ENCODE data around the gene DENND1A. TPM values are rescaled to one million over a fixed set of nuclear protein-coding genes. Genes with fewer than 3 reads are reported as not detected.

DENND1A gene
- total and polyA plus RNA-seq, 4 experiments from 2014 or later, result 1.4 to 14.2 (median 9.9) TPM

GRCh38 chr9:123518338-123518737 lies 411.6 kb downstream of the DENND1A start:
- H3K36me3 Mint-ChIP-seq, result peaks cover 2 to 6% of the 10 kb centered on the region in 2 donors
- Histone ChIP-seq H3K4me3 (ENCODE audit: low read length in 2 of 2) (no peak overlapping the region), H3K36me3 (ENCODE audit: insufficient read depth, low read length) (no peaks in the 10 kb centered on the region), H3K27me3 (ENCODE audit: insufficient read depth, low read length) (no peaks in the 10 kb centered on the region), H3K9me3 (ENCODE audit: control insufficient read depth in 1 of 2, low read length in 2 of 2) (no peaks in the 10 kb centered on the region), H3K27ac (ENCODE audit: low read depth, low read length) (no peak overlapping the region), H3K4me1 (ENCODE audit: insufficient read depth, low read length) (no peaks in the 10 kb centered on the region)
- POLR2A ChIA-PET (ENCODE audit: partially characterized antibody), result no interaction called here
- no peaks in the 10 kb centered on the region for H3K27me3 Mint-ChIP-seq
- no peaks in the 10 kb centered on the region for H3K9me3 Mint-ChIP-seq
- H3K4me1 Mint-ChIP-seq, result no peaks in the 10 kb centered on the region
- intact Hi-C loops (cut with micrococcal nuclease), result no loop called here
- DNase-seq, result no peak
- no peak overlapping the region for H3K27ac Mint-ChIP-seq
- CTCF ChIA-PET (ENCODE audit: partially characterized antibody), result no interaction called here
- H3K4me3 Mint-ChIP-seq, result no peak overlapping the region

GRCh38 chr9:123517512-123517911 lies 412.4 kb downstream of the DENND1A start:
- Mint-ChIP-seq H3K36me3 (peaks cover 2 to 6% of the 10 kb centered on the region in 2 donors), H3K27me3 (no peaks in the 10 kb centered on the region), H3K27ac (peak overlapping the region in 1 of 7 donors; percentile 53), H3K4me1 (no peaks in the 10 kb centered on the region), H3K4me3 (no peak overlapping the region), H3K9me3 (no peaks in the 10 kb centered on the region)
- no peaks in the 10 kb centered on the region for H3K4me1 ChIP-seq (ENCODE audit: insufficient read depth, low read length)
- no peak overlapping the region for H3K4me3 ChIP-seq (ENCODE audit: low read length in 2 of 2)
- H3K27me3 ChIP-seq (ENCODE audit: insufficient read depth, low read length), result no peaks in the 10 kb centered on the region
- ChIA-PET CTCF (ENCODE audit: partially characterized antibody) (no interaction called here), POLR2A (ENCODE audit: partially characterized antibody) (no interaction called here)
- intact Hi-C loops (cut with micrococcal nuclease), result no loop called here
- H3K36me3 ChIP-seq (ENCODE audit: insufficient read depth, low read length), result no peaks in the 10 kb centered on the region
- no peak overlapping the region for H3K27ac ChIP-seq (ENCODE audit: low read depth, low read length)
- H3K9me3 ChIP-seq (ENCODE audit: control insufficient read depth in 1 of 2, low read length in 2 of 2), result no peaks in the 10 kb centered on the region
- no peak for DNase-seq

- peaks cover 2 to 16% of the 10 kb centered on the region in 2 donors for H3K36me3 Mint-ChIP-seq
- H3K4me3 Mint-ChIP-seq, result no peak overlapping the region
- H3K27ac Mint-ChIP-seq, result no peak overlapping the region
- Histone ChIP-seq H3K9me3 (ENCODE audit: control insufficient read depth in 1 of 2, low read length in 2 of 2) (no peaks in the 10 kb centered on the region), H3K27ac (ENCODE audit: low read depth, low read length) (no peak overlapping the region), H3K4me3 (ENCODE audit: low read length in 2 of 2) (no peak overlapping the region), H3K36me3 (ENCODE audit: insufficient read depth, low read length) (no peaks in the 10 kb centered on the region), H3K27me3 (ENCODE audit: insufficient read depth, low read length) (no peaks in the 10 kb centered on the region), H3K4me1 (ENCODE audit: insufficient read depth, low read length) (no peaks in the 10 kb centered on the region)
- DNase-seq, result no peak
- intact Hi-C loops (cut with micrococcal nuclease), result no loop called here
- ChIA-PET POLR2A (ENCODE audit: partially characterized antibody) (no interaction called here), CTCF (ENCODE audit: partially characterized antibody) (no interaction called here)
- H3K9me3 Mint-ChIP-seq, result no peaks in the 10 kb centered on the region
- peaks cover 0 to 2% (median 0%) of the 10 kb centered on the region in 4 donors for H3K4me1 Mint-ChIP-seq
- H3K27me3 Mint-ChIP-seq, result no peaks in the 10 kb centered on the region
Measured at GRCh38 chr9:123514766-123515165, 415.2 kb downstream of the DENND1A start.

GRCh38 chr9:123513554-123513953 lies 416.4 kb downstream of the DENND1A start:
- Histone ChIP-seq H3K4me3 (ENCODE audit: low read length in 2 of 2) (no peak overlapping the region), H3K9me3 (ENCODE audit: control insufficient read depth in 1 of 2, low read length in 2 of 2) (no peaks in the 10 kb centered on the region), H3K27ac (ENCODE audit: low read depth, low read length) (no peak overlapping the region), H3K4me1 (ENCODE audit: insufficient read depth, low read length) (no peaks in the 10 kb centered on the region), H3K36me3 (ENCODE audit: insufficient read depth, low read length) (no peaks in the 10 kb centered on the region), H3K27me3 (ENCODE audit: insufficient read depth, low read length) (no peaks in the 10 kb centered on the region)
- H3K9me3 Mint-ChIP-seq, result no peaks in the 10 kb centered on the region
- ChIA-PET CTCF (ENCODE audit: partially characterized antibody) (no interaction called here), POLR2A (ENCODE audit: partially characterized antibody) (no interaction called here)
- intact Hi-C loops (cut with micrococcal nuclease), result no loop called here
- no peak overlapping the region for H3K4me3 Mint-ChIP-seq
- H3K36me3 Mint-ChIP-seq, result peaks cover 2 to 16% of the 10 kb centered on the region in 2 donors
- H3K27me3 Mint-ChIP-seq, result no peaks in the 10 kb centered on the region
- DNase-seq, result no peak
- H3K4me1 Mint-ChIP-seq, result peaks cover 0 to 2% (median 0%) of the 10 kb centered on the region in 4 donors
- H3K27ac Mint-ChIP-seq, result no peak overlapping the region

- no peak for DNase-seq
- H3K36me3 Mint-ChIP-seq, result peaks cover 2 to 16% of the 10 kb centered on the region in 2 donors
- no peak overlapping the region for H3K4me3 ChIP-seq (ENCODE audit: low read length in 2 of 2)
- CTCF ChIA-PET (ENCODE audit: partially characterized antibody), result no interaction called here
- no peaks in the 10 kb centered on the region for H3K9me3 Mint-ChIP-seq
- no peaks in the 10 kb centered on the region for H3K4me1 ChIP-seq (ENCODE audit: insufficient read depth, low read length)
- no peaks in the 10 kb centered on the region for H3K27me3 Mint-ChIP-seq
- peak overlapping the region in 1 of 7 donors; percentile 56 for H3K27ac Mint-ChIP-seq
- intact Hi-C loops (cut with micrococcal nuclease), result no loop called here
- peaks cover 0 to 2% (median under 1%) of the 10 kb centered on the region in 4 donors for H3K4me1 Mint-ChIP-seq
- no peaks in the 10 kb centered on the region for H3K27me3 ChIP-seq (ENCODE audit: insufficient read depth, low read length)
- no peak overlapping the region for H3K27ac ChIP-seq (ENCODE audit: low read depth, low read length)
- no peaks in the 10 kb centered on the region for H3K36me3 ChIP-seq (ENCODE audit: insufficient read depth, low read length)
- H3K9me3 ChIP-seq (ENCODE audit: control insufficient read depth in 1 of 2, low read length in 2 of 2), result no peaks in the 10 kb centered on the region
- no peak overlapping the region for H3K4me3 Mint-ChIP-seq
- POLR2A ChIA-PET (ENCODE audit: partially characterized antibody), result no interaction called here
Measured at GRCh38 chr9:123511326-123512277, 418.3 kb downstream of the DENND1A start.

GRCh38 chr9:123509646-123510045 lies 420.3 kb downstream of the DENND1A start:
- no peak overlapping the region for H3K4me3 Mint-ChIP-seq

GRCh38 chr9:123508048-123508447 lies 421.9 kb downstream of the DENND1A start:
- Histone ChIP-seq H3K27me3 (ENCODE audit: insufficient read depth, low read length) (no peaks in the 10 kb centered on the region), H3K4me1 (ENCODE audit: insufficient read depth, low read length) (no peaks in the 10 kb centered on the region), H3K36me3 (ENCODE audit: insufficient read depth, low read length) (no peaks in the 10 kb centered on the region), H3K27ac (ENCODE audit: low read depth, low read length) (no peak overlapping the region), H3K9me3 (ENCODE audit: control insufficient read depth in 1 of 2, low read length in 2 of 2) (no peaks in the 10 kb centered on the region), H3K4me3 (ENCODE audit: low read length in 2 of 2) (no peak overlapping the region)
- Mint-ChIP-seq H3K9me3 (no peaks in the 10 kb centered on the region), H3K27ac (no peak overlapping the region), H3K36me3 (peaks cover 0 to 16% of the 10 kb centered on the region in 2 donors), H3K27me3 (no peaks in the 10 kb centered on the region), H3K4me1 (peaks cover 0 to 2% (median under 1%) of the 10 kb centered on the region in 4 donors), H3K4me3 (no peak overlapping the region)
- CTCF ChIA-PET (ENCODE audit: partially characterized antibody), result no interaction called here
- intact Hi-C loops (cut with micrococcal nuclease), result no loop called here
- no peak for DNase-seq
- POLR2A ChIA-PET (ENCODE audit: partially characterized antibody), result no interaction called here

More at GRCh38 chr9:123509646-123510045, 420.3 kb downstream of the DENND1A start:
- H3K9me3 ChIP-seq (ENCODE audit: control insufficient read depth in 1 of 2, low read length in 2 of 2), result no peaks in the 10 kb centered on the region
- intact Hi-C loops (cut with micrococcal nuclease), result no loop called here
- no peak for DNase-seq
- no peak overlapping the region for H3K4me3 ChIP-seq (ENCODE audit: low read length in 2 of 2)
- no peak overlapping the region for H3K27ac ChIP-seq (ENCODE audit: low read depth, low read length)
- ChIA-PET CTCF (ENCODE audit: partially characterized antibody) (no interaction called here), POLR2A (ENCODE audit: partially characterized antibody) (no interaction called here)
- H3K27me3 ChIP-seq (ENCODE audit: insufficient read depth, low read length), result no peaks in the 10 kb centered on the region
- no peaks in the 10 kb centered on the region for H3K27me3 Mint-ChIP-seq
- H3K4me1 Mint-ChIP-seq, result peaks cover 0 to 2% (median under 1%) of the 10 kb centered on the region in 4 donors
- H3K36me3 Mint-ChIP-seq, result peaks cover 2 to 16% of the 10 kb centered on the region in 2 donors
- no peaks in the 10 kb centered on the region for H3K4me1 ChIP-seq (ENCODE audit: insufficient read depth, low read length)
- no peaks in the 10 kb centered on the region for H3K9me3 Mint-ChIP-seq
- no peaks in the 10 kb centered on the region for H3K36me3 ChIP-seq (ENCODE audit: insufficient read depth, low read length)
- no peak overlapping the region for H3K27ac Mint-ChIP-seq
